NCI-H2107 (cell line): ENCODE measurements around the gene PITPNM3.
"Not testable (repeated sequence)": the region's sequence is repeated elsewhere in the genome, so short reads cannot be mapped to it uniquely, and the experiment has no call there.

ENCODE experiments used
- DNase-seq: peaks from one replicate; lab custom pipeline; 2025; lab: John Stamatoyannopoulos, UW

The PITPNM3 gene

GRCh38 chr17:6501359-6501758 is 55.0 kb downstream of the PITPNM3 start:
- no peak for DNase-seq

GRCh38 chr17:6498901-6499540 is 57.3 kb downstream of the PITPNM3 start:
- no peak for DNase-seq

- DNase-seq = no peak
Measured at GRCh38 chr17:6498356-6498755, 58.0 kb downstream of the PITPNM3 start.

- DNase-seq = no peak
Measured at GRCh38 chr17:6497496-6498221, 58.7 kb downstream of the PITPNM3 start.

GRCh38 chr17:6496640-6497441 is 59.5 kb downstream of the PITPNM3 start:
- DNase-seq = no peak

- no peak for DNase-seq
Measured at GRCh38 chr17:6496116-6496481, 60.3 kb downstream of the PITPNM3 start.

GRCh38 chr17:6495450-6496115 is 60.8 kb downstream of the PITPNM3 start:
- no peak for DNase-seq

- no peak for DNase-seq
Measured at GRCh38 chr17:6494239-6494941, 62.0 kb downstream of the PITPNM3 start.

GRCh38 chr17:6492892-6493674 is 63.3 kb downstream of the PITPNM3 start:
- DNase-seq = no peak

GRCh38 chr17:6491071-6491700 is 65.2 kb downstream of the PITPNM3 start:
- DNase-seq = no peak

- DNase-seq = no peak
Measured at GRCh38 chr17:6489016-6489550, 67.3 kb downstream of the PITPNM3 start.

GRCh38 chr17:6488008-6488539 is 68.3 kb downstream of the PITPNM3 start:
- DNase-seq = no peak

GRCh38 chr17:6487251-6488007 is 68.9 kb downstream of the PITPNM3 start:
- DNase-seq = no peak

GRCh38 chr17:6485646-6486412 is 70.5 kb downstream of the PITPNM3 start:
- DNase-seq = no peak

- DNase-seq = no peak
Measured at GRCh38 chr17:6483507-6483906, 72.8 kb downstream of the PITPNM3 start.

GRCh38 chr17:6482796-6483195 is 73.6 kb downstream of the PITPNM3 start:
- not testable (repeated sequence) for DNase-seq

- DNase-seq = no peak
Measured at GRCh38 chr17:6482105-6482455, 74.3 kb downstream of the PITPNM3 start.

GRCh38 chr17:6480303-6480675 is 76.1 kb downstream of the PITPNM3 start:
- no peak for DNase-seq
